Measurements from ENCODE around the gene PCMT1.
A peak's percentile ranks its signal among the peaks of the same experiment; 100 is the strongest.

The PCMT1 gene

DNA sequence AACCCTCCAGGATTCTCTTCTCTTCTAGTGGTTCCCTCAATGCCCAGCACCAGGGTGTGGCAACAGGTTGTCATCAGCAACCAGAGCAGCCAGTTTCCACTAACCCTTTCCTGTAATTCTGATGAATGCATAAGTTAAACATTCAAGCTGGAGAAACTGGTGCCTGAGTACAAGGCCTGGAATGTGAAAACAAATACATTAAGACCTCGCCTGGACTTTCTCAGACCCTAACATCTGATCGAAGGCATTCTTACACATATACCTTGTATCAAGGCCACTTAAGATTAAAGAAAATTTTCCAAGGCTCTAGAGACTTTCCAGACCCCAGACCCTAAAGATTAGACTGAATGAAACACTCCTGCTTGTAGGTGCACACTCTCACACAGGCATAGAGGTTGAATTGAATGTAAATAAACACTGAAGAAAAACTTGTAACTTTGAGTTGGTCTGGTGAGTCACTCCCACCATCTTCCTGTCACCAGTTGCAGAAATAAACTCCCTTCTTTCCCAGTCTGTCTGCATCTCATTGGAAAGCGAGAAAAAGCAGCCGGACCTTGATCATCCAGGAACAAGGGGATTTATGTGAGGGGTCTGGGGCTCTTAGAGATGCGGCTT lies 105.6 kb downstream of the PCMT1 start:
- Histone ChIP-seq H3K4me1 (ENCODE audit: insufficient read depth, poor library complexity, severe bottlenecking) (peaks cover 74% of the 10 kb centered on the region), H3K9me3 (ENCODE audit: severe bottlenecking) (no peaks in the 10 kb centered on the region), H3K36me3 (ENCODE audit: low read depth) (peaks cover 25% of the 10 kb centered on the region), H3K27ac (ENCODE audit: poor library complexity, severe bottlenecking) (peak overlapping the region; percentile 99), H3K27me3 (ENCODE audit: insufficient read depth, poor library complexity, severe bottlenecking) (no peaks in the 10 kb centered on the region), H3K4me3 (ENCODE audit: severe bottlenecking) (peak overlapping the region; percentile 13)
- TF ChIP-seq, protein P1, sequence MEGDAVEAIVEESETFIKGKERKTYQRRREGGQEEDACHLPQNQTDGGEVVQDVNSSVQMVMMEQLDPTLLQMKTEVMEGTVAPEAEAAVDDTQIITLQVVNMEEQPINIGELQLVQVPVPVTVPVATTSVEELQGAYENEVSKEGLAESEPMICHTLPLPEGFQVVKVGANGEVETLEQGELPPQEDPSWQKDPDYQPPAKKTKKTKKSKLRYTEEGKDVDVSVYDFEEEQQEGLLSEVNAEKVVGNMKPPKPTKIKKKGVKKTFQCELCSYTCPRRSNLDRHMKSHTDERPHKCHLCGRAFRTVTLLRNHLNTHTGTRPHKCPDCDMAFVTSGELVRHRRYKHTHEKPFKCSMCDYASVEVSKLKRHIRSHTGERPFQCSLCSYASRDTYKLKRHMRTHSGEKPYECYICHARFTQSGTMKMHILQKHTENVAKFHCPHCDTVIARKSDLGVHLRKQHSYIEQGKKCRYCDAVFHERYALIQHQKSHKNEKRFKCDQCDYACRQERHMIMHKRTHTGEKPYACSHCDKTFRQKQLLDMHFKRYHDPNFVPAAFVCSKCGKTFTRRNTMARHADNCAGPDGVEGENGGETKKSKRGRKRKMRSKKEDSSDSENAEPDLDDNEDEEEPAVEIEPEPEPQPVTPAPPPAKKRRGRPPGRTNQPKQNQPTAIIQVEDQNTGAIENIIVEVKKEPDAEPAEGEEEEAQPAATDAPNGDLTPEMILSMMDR (IDR thresholded peaks at IDR 0.05; ENCODE audit: poor library complexity, severe bottlenecking) = no peak
- ATAC-seq (ENCODE audit: low read depth) (peak; percentile 88), DNase-seq (ENCODE audit: low spot score) (peak; percentile 89)

DNA sequence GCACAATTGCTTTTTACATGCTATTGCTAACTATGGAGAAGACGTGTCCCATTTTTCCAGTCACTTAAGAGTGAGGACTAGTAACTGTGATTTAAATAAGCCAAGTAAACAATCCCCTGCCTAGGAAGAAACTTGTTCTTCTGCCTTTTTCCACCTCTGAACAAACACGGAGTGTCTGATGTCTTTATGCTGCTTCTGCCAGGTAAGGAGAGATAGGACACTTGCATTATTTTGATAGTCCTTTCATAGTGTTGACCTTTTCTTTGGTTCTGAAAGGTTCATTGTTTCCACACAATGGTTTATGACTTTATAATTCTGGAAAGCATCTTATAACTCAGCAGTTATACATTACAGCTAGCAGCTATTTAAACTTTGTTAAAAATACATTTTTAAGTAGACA lies 106.2 kb downstream of the PCMT1 start:
- Histone ChIP-seq H3K27ac (ENCODE audit: poor library complexity, severe bottlenecking) (peak overlapping the region; percentile 99), H3K9me3 (ENCODE audit: severe bottlenecking) (no peaks in the 10 kb centered on the region), H3K4me3 (ENCODE audit: severe bottlenecking) (peak overlapping the region; percentile 13), H3K36me3 (ENCODE audit: low read depth) (peaks cover 23% of the 10 kb centered on the region), H3K27me3 (ENCODE audit: insufficient read depth, poor library complexity, severe bottlenecking) (no peaks in the 10 kb centered on the region), H3K4me1 (ENCODE audit: insufficient read depth, poor library complexity, severe bottlenecking) (peaks cover 79% of the 10 kb centered on the region)
- DNase-seq (ENCODE audit: low spot score) (no peak), ATAC-seq (ENCODE audit: low read depth) (no peak)
- TF ChIP-seq, protein P1 (IDR thresholded peaks at IDR 0.05; ENCODE audit: poor library complexity, severe bottlenecking) = no peak

DNA sequence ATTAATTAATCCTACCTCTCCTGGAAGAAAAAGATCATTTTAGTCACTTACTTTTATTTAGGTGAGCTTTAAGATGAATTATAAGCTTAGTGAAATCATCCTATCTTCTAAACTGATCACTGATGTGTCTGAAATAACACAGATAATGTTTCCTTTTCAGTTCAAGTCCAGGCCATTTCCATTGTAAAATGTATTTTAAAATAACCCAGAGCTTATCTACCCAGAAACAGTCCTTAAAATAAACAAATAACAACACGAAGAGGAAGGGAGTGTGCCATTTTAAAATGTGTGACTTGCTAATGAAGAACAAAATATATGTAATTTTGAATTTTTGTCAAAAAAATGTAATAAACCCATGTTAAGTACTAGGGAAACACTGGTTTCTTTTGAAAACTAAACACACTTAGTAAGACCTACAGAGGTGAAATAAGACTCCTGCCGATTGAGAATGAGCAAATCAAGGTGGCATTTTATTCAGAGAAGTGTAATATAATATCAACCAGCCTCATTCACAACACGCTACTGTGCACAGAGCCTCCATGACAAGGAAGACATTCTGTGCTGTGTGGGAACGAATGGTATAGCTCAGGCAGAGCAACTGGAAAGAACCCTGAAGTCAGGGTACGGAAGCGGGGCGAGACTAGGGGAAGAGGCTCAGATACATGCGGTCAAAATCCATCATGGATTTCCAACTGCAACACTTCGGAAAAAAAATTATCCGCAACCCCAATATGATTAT lies 106.9 kb downstream of the PCMT1 start:
- Histone ChIP-seq H3K4me3 (ENCODE audit: severe bottlenecking) (peak overlapping the region; percentile 13), H3K9me3 (ENCODE audit: severe bottlenecking) (no peaks in the 10 kb centered on the region), H3K27ac (ENCODE audit: poor library complexity, severe bottlenecking) (peak overlapping the region; percentile 99), H3K27me3 (ENCODE audit: insufficient read depth, poor library complexity, severe bottlenecking) (no peaks in the 10 kb centered on the region), H3K4me1 (ENCODE audit: insufficient read depth, poor library complexity, severe bottlenecking) (peaks cover 82% of the 10 kb centered on the region), H3K36me3 (ENCODE audit: low read depth) (peaks cover 20% of the 10 kb centered on the region)
- DNase-seq (ENCODE audit: low spot score) (no peak), ATAC-seq (ENCODE audit: low read depth) (no peak)
- TF ChIP-seq, protein P1 (IDR thresholded peaks at IDR 0.05; ENCODE audit: poor library complexity, severe bottlenecking) = no peak

DNA sequence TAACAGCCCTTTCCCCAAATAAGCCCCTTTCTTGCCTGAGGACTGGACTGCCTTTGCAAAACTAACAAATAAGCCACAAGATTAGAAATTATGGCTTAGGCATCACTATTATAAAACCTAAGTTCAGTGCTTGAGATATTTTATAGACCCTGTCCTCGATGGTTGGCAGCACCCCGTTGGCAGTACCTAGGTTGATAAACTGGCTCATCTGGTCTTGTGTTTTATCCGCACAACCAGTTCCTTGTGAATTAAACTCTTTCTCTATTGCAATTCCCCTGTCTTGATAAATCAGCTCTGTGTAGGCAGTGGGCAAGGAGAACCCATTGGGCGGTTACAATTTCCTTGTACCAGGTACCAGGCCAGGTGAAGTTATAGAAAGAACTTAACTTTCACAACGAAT lies 108.0 kb downstream of the PCMT1 start:
- H3K4me1 ChIP-seq (ENCODE audit: insufficient read depth, poor library complexity, severe bottlenecking) = peaks cover 80% of the 10 kb centered on the region
- TF ChIP-seq, protein P1 (IDR thresholded peaks at IDR 0.05; ENCODE audit: poor library complexity, severe bottlenecking) = no peak
- no peak for DNase-seq (ENCODE audit: low spot score)
- no peak overlapping the region for H3K4me3 ChIP-seq (ENCODE audit: severe bottlenecking)
- peak overlapping the region; percentile 99 for H3K27ac ChIP-seq (ENCODE audit: poor library complexity, severe bottlenecking)
- ATAC-seq (ENCODE audit: low read depth) = no peak
- no peaks in the 10 kb centered on the region for H3K9me3 ChIP-seq (ENCODE audit: severe bottlenecking)
- peaks cover 17% of the 10 kb centered on the region for H3K36me3 ChIP-seq (ENCODE audit: low read depth)
- H3K27me3 ChIP-seq (ENCODE audit: insufficient read depth, poor library complexity, severe bottlenecking) = no peaks in the 10 kb centered on the region

DNA sequence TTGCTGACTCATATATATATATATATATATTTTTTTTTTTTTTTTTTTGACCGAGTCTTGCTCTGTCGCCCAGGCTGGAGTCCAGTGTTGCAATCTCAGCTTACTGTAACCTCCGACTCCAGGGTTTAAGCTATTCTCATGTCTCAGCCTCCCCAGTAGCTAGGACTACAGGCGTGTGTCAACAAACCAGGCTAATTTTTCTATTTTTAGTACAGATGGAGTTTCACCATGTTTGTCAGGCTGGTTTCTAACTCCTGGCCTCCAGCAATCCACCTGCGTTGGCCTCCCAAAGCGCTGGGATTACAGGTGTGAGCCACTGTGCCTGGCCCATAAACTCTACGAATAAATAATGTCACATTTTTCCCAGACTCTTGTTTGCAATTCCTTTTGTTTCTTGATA lies 109.8 kb downstream of the PCMT1 start:
- H3K4me1 ChIP-seq (ENCODE audit: insufficient read depth, poor library complexity, severe bottlenecking) = peaks cover 67% of the 10 kb centered on the region
- no peaks in the 10 kb centered on the region for H3K27me3 ChIP-seq (ENCODE audit: insufficient read depth, poor library complexity, severe bottlenecking)

More for the DNA sequence above, 109.8 kb downstream of the PCMT1 start:
- Histone ChIP-seq H3K36me3 (ENCODE audit: low read depth) (peaks cover 10% of the 10 kb centered on the region), H3K9me3 (ENCODE audit: severe bottlenecking) (no peaks in the 10 kb centered on the region), H3K4me3 (ENCODE audit: severe bottlenecking) (no peak overlapping the region), H3K27ac (ENCODE audit: poor library complexity, severe bottlenecking) (peak overlapping the region; percentile 99)
- TF ChIP-seq, protein P1 (IDR thresholded peaks at IDR 0.05; ENCODE audit: poor library complexity, severe bottlenecking) = no peak
- peak; percentile 7; the same call in 2 of the 3 replicates for ATAC-seq (ENCODE audit: low read depth)
- no peak for DNase-seq (ENCODE audit: low spot score)
